ENCODE data around the gene SIN3B.
A peak's percentile ranks its signal among the peaks of the same experiment; 100 is the strongest.
"Not testable (repeated sequence)": the region's sequence is repeated elsewhere in the genome, so short reads cannot be mapped to it uniquely, and the experiment has no call there.

SIN3B gene

GRCh38 chr19:16829010-16829821 lies at the start of gene SIN3B:
TSS of gene SIN3B (plus strand) at chr19:16829398. CDS start at chr19:16829421, 23 bp downstream.
- DNase-seq (ENCODE audit: low read depth in 2 of 2, low spot score in 1 of 2): peak; percentile 74 to 78

GRCh38 chr19:16779539-16780163 lies 49.5 kb upstream of the SIN3B start:
- no peak for DNase-seq (ENCODE audit: low read depth in 2 of 2, low spot score in 1 of 2)

- no peak for DNase-seq (ENCODE audit: low read depth in 2 of 2, low spot score in 1 of 2)
These were observed 46.5 kb upstream of the SIN3B start for GRCh38 chr19:16782719-16783118.

GRCh38 chr19:16788479-16788878 lies 40.7 kb upstream of the SIN3B start:
- DNase-seq (ENCODE audit: low read depth in 2 of 2, low spot score in 1 of 2): no peak

- DNase-seq (ENCODE audit: low read depth in 2 of 2, low spot score in 1 of 2): no peak
These were observed 40.0 kb upstream of the SIN3B start for GRCh38 chr19:16789238-16789637.

GRCh38 chr19:16790051-16790450 lies 39.1 kb upstream of the SIN3B start:
- DNase-seq (ENCODE audit: low read depth in 2 of 2, low spot score in 1 of 2): no peak

GRCh38 chr19:16791942-16792341 lies 37.3 kb upstream of the SIN3B start:
- no peak for DNase-seq (ENCODE audit: low read depth in 2 of 2, low spot score in 1 of 2)

GRCh38 chr19:16794456-16795441 lies 34.4 kb upstream of the SIN3B start:
- DNase-seq (ENCODE audit: low read depth in 2 of 2, low spot score in 1 of 2): no peak

GRCh38 chr19:16795731-16796130 lies 33.5 kb upstream of the SIN3B start:
- no peak for DNase-seq (ENCODE audit: low read depth in 2 of 2, low spot score in 1 of 2)

GRCh38 chr19:16797876-16798275 lies 31.3 kb upstream of the SIN3B start:
- no peak for DNase-seq (ENCODE audit: low read depth in 2 of 2, low spot score in 1 of 2)

- DNase-seq (ENCODE audit: low read depth in 2 of 2, low spot score in 1 of 2): not testable (repeated sequence)
These were observed 30.9 kb upstream of the SIN3B start for GRCh38 chr19:16798326-16798725.

- no peak for DNase-seq (ENCODE audit: low read depth in 2 of 2, low spot score in 1 of 2)
These were observed 29.5 kb upstream of the SIN3B start for GRCh38 chr19:16799740-16800139.

GRCh38 chr19:16801600-16802013 lies 27.6 kb upstream of the SIN3B start:
- DNase-seq (ENCODE audit: low read depth in 2 of 2, low spot score in 1 of 2): no peak

GRCh38 chr19:16804176-16804575 lies 25.0 kb upstream of the SIN3B start:
- no peak for DNase-seq (ENCODE audit: low read depth in 2 of 2, low spot score in 1 of 2)

- no peak for DNase-seq (ENCODE audit: low read depth in 2 of 2, low spot score in 1 of 2)
These were observed 21.5 kb upstream of the SIN3B start for GRCh38 chr19:16807549-16808284.

- DNase-seq (ENCODE audit: low read depth in 2 of 2, low spot score in 1 of 2): no peak
These were observed 14.6 kb upstream of the SIN3B start for GRCh38 chr19:16814526-16815100.

- DNase-seq (ENCODE audit: low read depth in 2 of 2, low spot score in 1 of 2): no peak
These were observed 9.1 kb upstream of the SIN3B start for GRCh38 chr19:16820056-16820455.

GRCh38 chr19:16821081-16821480 lies 8.1 kb upstream of the SIN3B start:
- no peak for DNase-seq (ENCODE audit: low read depth in 2 of 2, low spot score in 1 of 2)

GRCh38 chr19:16822648-16823047 lies 6.5 kb upstream of the SIN3B start:
- DNase-seq (ENCODE audit: low read depth in 2 of 2, low spot score in 1 of 2): no peak

GRCh38 chr19:16824658-16825311 lies 4.4 kb upstream of the SIN3B start:
- no peak for DNase-seq (ENCODE audit: low read depth in 2 of 2, low spot score in 1 of 2)

Data from stimulated activated CD8-positive, alpha-beta memory T cell treated with anti-CD3 and anti-CD28 coated beads, Interleukin-4, amount 100 ng/mL, for 4 hours (primary cell).